Measurements from ENCODE around the gene D2HGDH. TPM values are rescaled to one million over a fixed set of nuclear protein-coding genes. Genes with fewer than 3 reads are reported as not detected.
"Not testable (repeated sequence)": the region's sequence is repeated elsewhere in the genome, so short reads cannot be mapped to it uniquely, and the experiment has no call there.

Gene D2HGDH
- total RNA-seq, 1 experiment from 2014 or later, result 14.2 TPM

GRCh38 chr2:241722896-241723454 is 11.5 kb upstream of the D2HGDH start:
- DNase-seq (ENCODE audit: low read depth), result no peak
- in situ Hi-C loops (cut with HindIII; ENCODE audit: low pct_unique_long_range_greater_than_20kb, low sequenced_read_pairs), result no loop called here

- in situ Hi-C loops (cut with HindIII; ENCODE audit: low pct_unique_long_range_greater_than_20kb, low sequenced_read_pairs), result no loop called here
- DNase-seq (ENCODE audit: low read depth), result no peak
Measured at GRCh38 chr2:241724259-241724974, 10.0 kb upstream of the D2HGDH start.

GRCh38 chr2:241724975-241725870 is 9.2 kb upstream of the D2HGDH start:
- no peak for DNase-seq (ENCODE audit: low read depth)
- in situ Hi-C loops (cut with HindIII; ENCODE audit: low pct_unique_long_range_greater_than_20kb, low sequenced_read_pairs), result no loop called here

- in situ Hi-C loops (cut with HindIII; ENCODE audit: low pct_unique_long_range_greater_than_20kb, low sequenced_read_pairs), result no loop called here
- no peak for DNase-seq (ENCODE audit: low read depth)
Measured at GRCh38 chr2:241726459-241726858, 8.0 kb upstream of the D2HGDH start.

- DNase-seq (ENCODE audit: low read depth), result no peak
- in situ Hi-C loops (cut with HindIII; ENCODE audit: low pct_unique_long_range_greater_than_20kb, low sequenced_read_pairs), result no loop called here
Measured at GRCh38 chr2:241728000-241728399, 6.4 kb upstream of the D2HGDH start.

GRCh38 chr2:241728627-241729026 is 5.8 kb upstream of the D2HGDH start:
- in situ Hi-C loops (cut with HindIII; ENCODE audit: low pct_unique_long_range_greater_than_20kb, low sequenced_read_pairs), result no loop called here
- no peak for DNase-seq (ENCODE audit: low read depth)

- DNase-seq (ENCODE audit: low read depth), result no peak
- in situ Hi-C loops (cut with HindIII; ENCODE audit: low pct_unique_long_range_greater_than_20kb, low sequenced_read_pairs), result no loop called here
Measured at GRCh38 chr2:241729868-241730267, 4.6 kb upstream of the D2HGDH start.

GRCh38 chr2:241730671-241731293 is 3.6 kb upstream of the D2HGDH start:
- in situ Hi-C loops (cut with HindIII; ENCODE audit: low pct_unique_long_range_greater_than_20kb, low sequenced_read_pairs), result no loop called here

GRCh38 chr2:241732513-241733186 is 1.8 kb upstream of the D2HGDH start:
- DNase-seq (ENCODE audit: low read depth), result peak; percentile 61
- in situ Hi-C loops (cut with HindIII; ENCODE audit: low pct_unique_long_range_greater_than_20kb, low sequenced_read_pairs), result not testable (repeated sequence)

More at GRCh38 chr2:241730671-241731293, 3.6 kb upstream of the D2HGDH start:
- DNase-seq (ENCODE audit: low read depth), result no peak

GRCh38 chr2:241733391-241734207 is 831 bp upstream of the D2HGDH start:
- in situ Hi-C loops (cut with HindIII; ENCODE audit: low pct_unique_long_range_greater_than_20kb, low sequenced_read_pairs), result no loop called here
- no peak for DNase-seq (ENCODE audit: low read depth)

- in situ Hi-C loops (cut with HindIII; ENCODE audit: low pct_unique_long_range_greater_than_20kb, low sequenced_read_pairs), result no loop called here
Measured at GRCh38 chr2:241734208-241734466, 293 bp upstream of the D2HGDH start.

GRCh38 chr2:241736111-241736510 is 1.7 kb downstream of the D2HGDH start:
- DNase-seq (ENCODE audit: low read depth), result no peak
- in situ Hi-C loops (cut with HindIII; ENCODE audit: low pct_unique_long_range_greater_than_20kb, low sequenced_read_pairs), result no loop called here

More at GRCh38 chr2:241734208-241734466, 293 bp upstream of the D2HGDH start:
- DNase-seq (ENCODE audit: low read depth), result no peak

GRCh38 chr2:241738040-241738686 is 3.7 kb downstream of the D2HGDH start:
- no peak for DNase-seq (ENCODE audit: low read depth)
- in situ Hi-C loops (cut with HindIII; ENCODE audit: low pct_unique_long_range_greater_than_20kb, low sequenced_read_pairs), result no loop called here

GRCh38 chr2:241739177-241739576 is 4.7 kb downstream of the D2HGDH start:
- in situ Hi-C loops (cut with HindIII; ENCODE audit: low pct_unique_long_range_greater_than_20kb, low sequenced_read_pairs), result no loop called here
- no peak for DNase-seq (ENCODE audit: low read depth)

- in situ Hi-C loops (cut with HindIII; ENCODE audit: low pct_unique_long_range_greater_than_20kb, low sequenced_read_pairs), result no loop called here
- DNase-seq (ENCODE audit: low read depth), result peak; percentile 6
Measured at GRCh38 chr2:241739651-241740050, 5.2 kb downstream of the D2HGDH start.

GRCh38 chr2:241741016-241741415 is 6.6 kb downstream of the D2HGDH start:
- DNase-seq (ENCODE audit: low read depth), result peak; percentile 32
- in situ Hi-C loops (cut with HindIII; ENCODE audit: low pct_unique_long_range_greater_than_20kb, low sequenced_read_pairs), result no loop called here

- no peak for DNase-seq (ENCODE audit: low read depth)
- in situ Hi-C loops (cut with HindIII; ENCODE audit: low pct_unique_long_range_greater_than_20kb, low sequenced_read_pairs), result no loop called here
Measured at GRCh38 chr2:241742320-241742939, 8.0 kb downstream of the D2HGDH start.
